Gastrocnemius medialis (tissue), 4 donors: ENCODE data around the gene SLC6A2. TPM values are rescaled to one million over a fixed set of nuclear protein-coding genes. Genes with fewer than 3 reads are reported as not detected.
"Not testable (repeated sequence)": the region's sequence is repeated elsewhere in the genome, so short reads cannot be mapped to it uniquely, and the experiment has no call there.

Experiments used
- ATAC-seq, 2 donors: fragments of 150-250 bp; one replicate each; pipeline ENCODE4 v1.9.1; 2016
- DNase-seq, 2 donors: peaks; one replicate each; pipeline ENCODE4 v3.0.0-alpha.2; 2019
- H3K27ac ChIP-seq, 4 donors: fragments of 200-600 bp; sonication (generic); 1 replicate in 1 of 4; 2 replicates in 3 of 4; pipeline ENCODE4 v1.5.1; 2016 to 2018; ENCODE audit warnings: mild to moderate bottlenecking in 2 of 4, moderate library complexity in 1 of 4
- H3K27me3 ChIP-seq, 3 donors: fragments of 200-600 bp; sonication (generic) in 2 of 3; 1 replicate in 1 of 3; 2 replicates in 2 of 3; pipeline versions ENCODE4 v1.5.1 to v1.6.0; 2016 to 2019; ENCODE audit warnings: mild to moderate bottlenecking in 1 of 3, moderate library complexity in 1 of 3
- H3K36me3 ChIP-seq, 2 donors: fragments of 200-600 bp; sonication (generic) in 1 of 2; one replicate each; pipeline ENCODE4 v1.5.1; 2017 to 2018
- H3K4me1 ChIP-seq, 2 donors: fragments of 200-600 bp; sonication (generic) in 1 of 2; one replicate each; pipeline ENCODE4 v1.5.1; 2016 to 2017; ENCODE audit warnings: mild to moderate bottlenecking in 2 of 2
- H3K4me3 ChIP-seq, 4 donors: fragments of 200-600 bp; sonication (generic) in 3 of 4; 1 replicate in 1 of 4; 2 replicates in 3 of 4; pipeline ENCODE4 v1.5.1; 2016 to 2019; ENCODE audit warnings: mild to moderate bottlenecking in 2 of 4
- H3K9me3 ChIP-seq, 3 donors: fragments of 200-600 bp; sonication (generic) in 2 of 3; 1 replicate in 1 of 3; 2 replicates in 2 of 3; pipeline ENCODE4 v1.5.1; 2016 to 2019
- CTCF ChIP-seq, 5 experiments: fragments of 450-650 bp in 3 of 5; fragments of 200-600 bp in 2 of 5; sonication (generic) in 2 of 5; IDR thresholded peaks in 4 of 5; conservative IDR thresholded peaks in 1 of 5; 1 replicate in 4 of 5; 2 replicates in 1 of 5; pipeline ENCODE4 v1.5.1; 2016 to 2019; ENCODE audit warnings: antibody characterized with exemption in 5 of 5, mild to moderate bottlenecking in 3 of 5, moderate library complexity in 3 of 5
- POLR2A ChIP-seq, 2 donors: fragments of 450-650 bp; IDR thresholded peaks; one replicate each; pipeline ENCODE4 v1.6.1; 2017; ENCODE audit warnings: antibody characterized with exemption in 2 of 2, mild to moderate bottlenecking in 2 of 2, moderate library complexity in 2 of 2
- in situ Hi-C, 4 donors: fragments of 200-750 bp; cut with MboI; loops; one replicate each; pipeline versions ENCODE4 v1.15.0 to v1.8.0; 2017; ENCODE audit warnings: low sequenced_read_pairs in 4 of 4
- intact Hi-C: fragments of 100-400 bp; cut with DNase I; formaldehyde crosslinking; loops from one replicate; pipeline ENCODE4 v1.15.1; 2023; ENCODE audit warnings: low total_unique reads
- total RNA-seq, 4 donors: library from RNA; depleted of rRNA; stranded (reverse); fragments of >200 nt; gene quantifications; one replicate each; pipeline versions ENCODE4 v1.1.0 to v1.2.3, GENCODE V29; 2016

SLC6A2 gene
- total RNA-seq, result not detected

- Histone ChIP-seq H3K4me1 (no peaks in the 10 kb centered on the region), H3K27ac (no peak within 1 kb of the TSS), H3K4me3 (peak within 1 kb of the TSS; percentile 13 to 32 (median 24)), H3K9me3 (no peaks in the 10 kb centered on the region), H3K36me3 (no peaks in the 10 kb centered on the region), H3K27me3 (peaks cover 18 to 45% (median 20%) of the 10 kb centered on the region in 3 donors)
- TF ChIP-seq CTCF (IDR thresholded peaks at IDR 0.05 in 4 of 5, conservative IDR thresholded peaks at IDR 0.05 in 1 of 5), result peak in 2 of 5 experiments; percentile 22 to 32
- no peak for TF ChIP-seq POLR2A (IDR thresholded peaks at IDR 0.05)
- in situ Hi-C loops (loop anchor here in 1 of 4 donors (10.0 kb wide), 1 partner anchor 49 kb away; no protein-coding TSS in a partner anchor), intact Hi-C loops (loop anchor here (2.0 kb wide), 1 partner anchor 45 kb away; no protein-coding TSS in a partner anchor)
- no peak for DNase-seq
- ATAC-seq, result peak in 1 of 2 donors; percentile 21
Measured at GRCh38 chr16:55655897-55656681, at the start of gene SLC6A2. Gene SLC6A2 (plus strand): TSS chr16:55655988. CDS start chr16:55656695, 707 bp downstream.

GRCh38 chr16:55613613-55614335, 42.0 kb upstream of the SLC6A2 start:
- Histone ChIP-seq H3K27ac (no peak overlapping the region), H3K4me3 (no peak overlapping the region), H3K36me3 (no peaks in the 10 kb centered on the region), H3K27me3 (no peaks in the 10 kb centered on the region), H3K9me3 (no peaks in the 10 kb centered on the region), H3K4me1 (no peaks in the 10 kb centered on the region)
- ATAC-seq (no peak), DNase-seq (no peak)
- intact Hi-C loops (no loop called here), in situ Hi-C loops (no loop called here)
- no peak for TF ChIP-seq CTCF (IDR thresholded peaks at IDR 0.05 in 4 of 5, conservative IDR thresholded peaks at IDR 0.05 in 1 of 5)
- no peak for TF ChIP-seq POLR2A (IDR thresholded peaks at IDR 0.05)

- Histone ChIP-seq H3K4me3 (no peak overlapping the region), H3K36me3 (no peaks in the 10 kb centered on the region), H3K4me1 (no peaks in the 10 kb centered on the region), H3K27ac (no peak overlapping the region), H3K27me3 (no peaks in the 10 kb centered on the region), H3K9me3 (no peaks in the 10 kb centered on the region)
- TF ChIP-seq POLR2A (IDR thresholded peaks at IDR 0.05) (no peak), CTCF (IDR thresholded peaks at IDR 0.05 in 4 of 5, conservative IDR thresholded peaks at IDR 0.05 in 1 of 5) (no peak)
- intact Hi-C loops, result no loop called here
- in situ Hi-C loops, result no loop called here
- ATAC-seq (no peak), DNase-seq (no peak)
Measured at GRCh38 chr16:55615071-55615470, 40.7 kb upstream of the SLC6A2 start.

- H3K36me3 ChIP-seq, intact Hi-C loops, DNase-seq, H3K9me3 ChIP-seq, in situ Hi-C loops, H3K4me1 ChIP-seq, ATAC-seq, H3K4me3 ChIP-seq, H3K27ac ChIP-seq, H3K27me3 ChIP-seq: not testable (repeated sequence)
Measured at GRCh38 chr16:55615670-55616069, 40.1 kb upstream of the SLC6A2 start.

GRCh38 chr16:55621771-55622170, 34.0 kb upstream of the SLC6A2 start:
- intact Hi-C loops, result no loop called here
- in situ Hi-C loops, result no loop called here
- no peak for TF ChIP-seq POLR2A (IDR thresholded peaks at IDR 0.05)
- no peak for TF ChIP-seq CTCF (IDR thresholded peaks at IDR 0.05 in 4 of 5, conservative IDR thresholded peaks at IDR 0.05 in 1 of 5)
- ATAC-seq (no peak), DNase-seq (no peak)
- Histone ChIP-seq H3K27ac (no peak overlapping the region), H3K4me3 (no peak overlapping the region), H3K9me3 (no peaks in the 10 kb centered on the region), H3K36me3 (no peaks in the 10 kb centered on the region), H3K27me3 (no peaks in the 10 kb centered on the region), H3K4me1 (no peaks in the 10 kb centered on the region)
